ENCODE measurements around the gene DSN1. TPM values are rescaled to one million over a fixed set of nuclear protein-coding genes. Genes with fewer than 3 reads are reported as not detected.

The DSN1 gene
- total and polyA plus RNA-seq, 2 donors (not counting 3 experiments of a cell fraction or from before 2014, with no cell fraction given) = 11.0 to 25.0 TPM

- H3K36me3 ChIP-seq (ENCODE audit: control insufficient read depth in 2 of 2, extremely low read depth in 1 of 2, insufficient read depth in 2 of 2, low read length in 2 of 2) = no peaks in the 10 kb centered on the region
- BruUV-seq (replicated peaks) = TSS peak; percentile 22
- DNase-seq (ENCODE audit: low read depth, low spot score) = no peak
- H2AFZ ChIP-seq (ENCODE audit: low read depth, low read length) = no peak overlapping the region
- dilution Hi-C loops (cut with MboI; ENCODE audit: extremely low pct_ligation_motif_present, low sequenced_read_pairs) (no loop called here), intact Hi-C loops (cut with micrococcal nuclease) (no loop called here)
- no peak overlapping the region for H3K9ac ChIP-seq (replicated peaks; ENCODE audit: extremely low read depth, insufficient read depth, low read length)
- no peak overlapping the region for H3K4me3 ChIP-seq (replicated peaks in 1 of 3; ENCODE audit: insufficient read depth in 1 of 3, low read depth in 1 of 3, low read length in 3 of 3)
- H3K27ac ChIP-seq (ENCODE audit: insufficient read depth, low read depth, low read length) = no peak overlapping the region
- TF ChIP-seq MYC (IDR thresholded peaks at IDR 0.05; ENCODE audit: low read depth, low read length) (no peak), FOS (IDR thresholded peaks at IDR 0.05; ENCODE audit: borderline replicate concordance, insufficient read depth, low read length) (no peak), MAX (IDR thresholded peaks at IDR 0.05; ENCODE audit: insufficient read depth, insufficient read length) (no peak), POLR2A (IDR thresholded peaks at IDR 0.05; ENCODE audit: low read depth, low read length) (no peak), POLR2AphosphoS5 (IDR thresholded peaks at IDR 0.05; ENCODE audit: insufficient read depth, low read depth, low read length) (no peak), EZH2 (IDR thresholded peaks at IDR 0.05; ENCODE audit: borderline replicate concordance, low read depth, low read length, severe bottlenecking) (no peak), GATA2 (IDR thresholded peaks at IDR 0.05; ENCODE audit: insufficient read depth, insufficient read length, low read depth, low read length) (no peak), JUN (IDR thresholded peaks at IDR 0.05; ENCODE audit: borderline replicate concordance, insufficient read depth, insufficient read length, low read depth) (no peak)
- TF ChIP-seq, protein P1, sequence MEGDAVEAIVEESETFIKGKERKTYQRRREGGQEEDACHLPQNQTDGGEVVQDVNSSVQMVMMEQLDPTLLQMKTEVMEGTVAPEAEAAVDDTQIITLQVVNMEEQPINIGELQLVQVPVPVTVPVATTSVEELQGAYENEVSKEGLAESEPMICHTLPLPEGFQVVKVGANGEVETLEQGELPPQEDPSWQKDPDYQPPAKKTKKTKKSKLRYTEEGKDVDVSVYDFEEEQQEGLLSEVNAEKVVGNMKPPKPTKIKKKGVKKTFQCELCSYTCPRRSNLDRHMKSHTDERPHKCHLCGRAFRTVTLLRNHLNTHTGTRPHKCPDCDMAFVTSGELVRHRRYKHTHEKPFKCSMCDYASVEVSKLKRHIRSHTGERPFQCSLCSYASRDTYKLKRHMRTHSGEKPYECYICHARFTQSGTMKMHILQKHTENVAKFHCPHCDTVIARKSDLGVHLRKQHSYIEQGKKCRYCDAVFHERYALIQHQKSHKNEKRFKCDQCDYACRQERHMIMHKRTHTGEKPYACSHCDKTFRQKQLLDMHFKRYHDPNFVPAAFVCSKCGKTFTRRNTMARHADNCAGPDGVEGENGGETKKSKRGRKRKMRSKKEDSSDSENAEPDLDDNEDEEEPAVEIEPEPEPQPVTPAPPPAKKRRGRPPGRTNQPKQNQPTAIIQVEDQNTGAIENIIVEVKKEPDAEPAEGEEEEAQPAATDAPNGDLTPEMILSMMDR (IDR thresholded peaks at IDR 0.05; ENCODE audit: extremely low read depth in 1 of 2, insufficient read depth in 1 of 2, low read depth in 1 of 2, low read length in 2 of 2) = no peak
- H3K27me3 ChIP-seq (ENCODE audit: control insufficient read depth in 2 of 2, insufficient read depth in 2 of 2, low read length in 2 of 2) = no peaks in the 10 kb centered on the region
- no peaks in the 10 kb centered on the region for H3K9me3 ChIP-seq (replicated peaks; ENCODE audit: control insufficient read depth, insufficient read depth, low read length)
- H4K20me1 ChIP-seq (replicated peaks; ENCODE audit: control insufficient read depth, extremely low read depth, insufficient read depth, low read length) = no peaks in the 10 kb centered on the region
- no peaks in the 10 kb centered on the region for H3K79me2 ChIP-seq (ENCODE audit: control insufficient read depth, insufficient read depth, low read length)
- FAIRE-seq = no peak
- no peaks in the 10 kb centered on the region for H3K9me1 ChIP-seq (replicated peaks; ENCODE audit: control insufficient read depth, extremely low read depth, insufficient read depth, low read length)
- peaks cover 11% of the 10 kb centered on the region for H3K4me1 ChIP-seq (ENCODE audit: control insufficient read depth, extremely low read depth, insufficient read depth, low read length)
- CTCF ChIA-PET = interaction anchor here (1.0 to 2.4 kb wide), 4 partner anchors 8 to 25 kb away, joined by 3 to 9 read pairs (median 6); no protein-coding TSS in a partner anchor
- no peak overlapping the region for H3K4me2 ChIP-seq (ENCODE audit: insufficient read depth, low read length)
- POLR2A ChIA-PET = interaction anchor here (0.7 to 1.2 kb wide), 2 partner anchors 15 to 78 kb away, joined by 3 to 8 read pairs; no protein-coding TSS in a partner anchor
Observed at GRCh38 chr20:36744243-36744642, 29.3 kb downstream of the DSN1 start.
